ENCODE data around the gene TXLNA. TPM values are rescaled to one million over a fixed set of nuclear protein-coding genes. Genes with fewer than 3 reads are reported as not detected.

TXLNA gene
- total RNA-seq, 4 donors from 2014 or later = 16.5 to 37.3 (median 25.7) TPM

GRCh38 chr1:32181065-32181464 lies 1.6 kb downstream of the TXLNA start:
- WGBS, 2 donors (ENCODE audit: low coverage in 1 of 2) = 40 to 64% methylated on average over 1 to 9 of the region's 9 CpGs
- Histone ChIP-seq H3K4me3 (peak overlapping the region in 3 of 4 donors; percentile 55 to 82 (median 73)), H3K9me3 (no peaks in the 10 kb centered on the region), H3K4me1 (peaks cover 12 to 53% (median 39%) of the 10 kb centered on the region in 4 donors), H3K27ac (peak overlapping the region; percentile 94 to 98 (median 96)), H3K27me3 (no peaks in the 10 kb centered on the region), H3K36me3 (peaks cover 0 to 18% (median 7%) of the 10 kb centered on the region in 4 donors)
- no peak for DNase-seq
- TF ChIP-seq EP300 (IDR thresholded peaks at IDR 0.05; ENCODE audit: low read depth) (no peak), CTCF (IDR thresholded peaks at IDR 0.05) (no peak), POLR2A (IDR thresholded peaks at IDR 0.05) (no peak), POLR2AphosphoS5 (IDR thresholded peaks at IDR 0.05) (no peak)
- intact Hi-C loops (cut with DNase I; ENCODE audit: low total_unique reads) (no loop called here), in situ Hi-C loops (cut with MboI; ENCODE audit: low pct_ligation_motif_present in 1 of 4, low pct_unique_long_range_greater_than_20kb in 1 of 4, low sequenced_read_pairs in 3 of 4) (no loop called here)

- Histone ChIP-seq H3K36me3 (peaks cover 0 to 21% (median 7%) of the 10 kb centered on the region in 4 donors), H3K4me1 (peaks cover 12 to 53% (median 39%) of the 10 kb centered on the region in 4 donors), H3K4me3 (peak overlapping the region in 1 of 4 donors; percentile 82)
Measured at GRCh38 chr1:32181563-32181962, 2.1 kb downstream of the TXLNA start.

GRCh38 chr1:32182060-32182459 lies 2.6 kb downstream of the TXLNA start:
- in situ Hi-C loops (cut with MboI; ENCODE audit: low pct_ligation_motif_present in 1 of 4, low pct_unique_long_range_greater_than_20kb in 1 of 4, low sequenced_read_pairs in 3 of 4) (no loop called here), intact Hi-C loops (cut with DNase I; ENCODE audit: low total_unique reads) (no loop called here)
- peaks cover 12 to 53% (median 39%) of the 10 kb centered on the region in 4 donors for H3K4me1 ChIP-seq
- no peak for TF ChIP-seq EP300 (IDR thresholded peaks at IDR 0.05; ENCODE audit: low read depth)
- H3K36me3 ChIP-seq = peaks cover 0 to 21% (median 10%) of the 10 kb centered on the region in 4 donors
- WGBS, 2 donors (ENCODE audit: low coverage in 1 of 2) = 70 to 89% methylated on average over 2 to 6 of the region's 6 CpGs
- no peak for DNase-seq
- H3K27ac ChIP-seq = no peak overlapping the region
- no peaks in the 10 kb centered on the region for H3K9me3 ChIP-seq
- H3K4me3 ChIP-seq = peak overlapping the region in 1 of 4 donors; percentile 82
- H3K27me3 ChIP-seq = no peaks in the 10 kb centered on the region

More at GRCh38 chr1:32181563-32181962, 2.1 kb downstream of the TXLNA start:
- intact Hi-C loops (cut with DNase I; ENCODE audit: low total_unique reads) (no loop called here), in situ Hi-C loops (cut with MboI; ENCODE audit: low pct_ligation_motif_present in 1 of 4, low pct_unique_long_range_greater_than_20kb in 1 of 4, low sequenced_read_pairs in 3 of 4) (no loop called here)
- Histone ChIP-seq H3K27ac (peak overlapping the region; percentile 94 to 98 (median 96)), H3K9me3 (no peaks in the 10 kb centered on the region), H3K27me3 (no peaks in the 10 kb centered on the region)
- no peak for DNase-seq
- 60 to 78% methylated on average over 1 to 5 of the region's 5 CpGs for WGBS, 2 donors (ENCODE audit: low coverage in 1 of 2)
- no peak for TF ChIP-seq POLR2AphosphoS5 (IDR thresholded peaks at IDR 0.05)

- in situ Hi-C loops (cut with MboI; ENCODE audit: low pct_ligation_motif_present in 1 of 4, low pct_unique_long_range_greater_than_20kb in 1 of 4, low sequenced_read_pairs in 3 of 4) (no loop called here), intact Hi-C loops (cut with DNase I; ENCODE audit: low total_unique reads) (no loop called here)
- Histone ChIP-seq H3K4me3 (no peak overlapping the region), H3K27ac (no peak overlapping the region), H3K36me3 (peaks cover 0 to 44% (median 25%) of the 10 kb centered on the region in 4 donors), H3K27me3 (no peaks in the 10 kb centered on the region), H3K9me3 (no peaks in the 10 kb centered on the region), H3K4me1 (peaks cover 12 to 45% (median 31%) of the 10 kb centered on the region in 4 donors)
- TF ChIP-seq POLR2A (IDR thresholded peaks at IDR 0.05) (no peak), POLR2AphosphoS5 (IDR thresholded peaks at IDR 0.05) (no peak), CTCF (IDR thresholded peaks at IDR 0.05) (no peak), EP300 (IDR thresholded peaks at IDR 0.05; ENCODE audit: low read depth) (no peak)
- DNase-seq = no peak
Measured at GRCh38 chr1:32184650-32185049, 5.2 kb downstream of the TXLNA start.

- Histone ChIP-seq H3K36me3 (peaks cover 0 to 57% (median 34%) of the 10 kb centered on the region in 4 donors), H3K9me3 (no peaks in the 10 kb centered on the region), H3K4me3 (no peak overlapping the region), H3K27ac (no peak overlapping the region), H3K4me1 (peaks cover 10 to 37% (median 24%) of the 10 kb centered on the region in 4 donors), H3K27me3 (no peaks in the 10 kb centered on the region)
- DNase-seq = no peak
- intact Hi-C loops (cut with DNase I; ENCODE audit: low total_unique reads) (no loop called here), in situ Hi-C loops (cut with MboI; ENCODE audit: low pct_ligation_motif_present in 1 of 4, low pct_unique_long_range_greater_than_20kb in 1 of 4, low sequenced_read_pairs in 3 of 4) (no loop called here)
- TF ChIP-seq POLR2AphosphoS5 (IDR thresholded peaks at IDR 0.05) (no peak), CTCF (IDR thresholded peaks at IDR 0.05) (no peak), POLR2A (IDR thresholded peaks at IDR 0.05) (no peak), EP300 (IDR thresholded peaks at IDR 0.05; ENCODE audit: low read depth) (no peak)
- 90 to 91% methylated on average over 2 of the region's 2 CpGs for WGBS, 2 donors (ENCODE audit: low coverage in 1 of 2)
Measured at GRCh38 chr1:32186077-32186476, 6.6 kb downstream of the TXLNA start.
